H9 (cell line): ENCODE results near the gene PPP1R12A. TPM values are rescaled to one million over a fixed set of nuclear protein-coding genes. Genes with fewer than 3 reads are reported as not detected.

Experiments
- DNase-seq: peaks from one replicate; pipeline ENCODE4 v3.0.0-alpha.2; 2017
- H2AFZ ChIP-seq: one replicate; pipeline ENCODE4 v1.6.1; 2013; ENCODE audit warnings: mild to moderate bottlenecking, low read length, control low read depth, moderate library complexity
- H2AK5ac ChIP-seq: 2 replicates; pipeline ENCODE4 v1.6.1; 2013; ENCODE audit warnings: low read length, control low read depth, mixed read lengths; ENCODE audit not compliant: insufficient read length
- H2BK120ac ChIP-seq: one replicate; pipeline ENCODE4 v1.6.1; 2013; ENCODE audit warnings: low read depth, mild to moderate bottlenecking, low read length, control low read depth, inconsistent platforms; ENCODE audit not compliant: poor library complexity, severe bottlenecking
- H2BK12ac ChIP-seq: 2 replicates; pipeline ENCODE4 v1.6.1; 2013; ENCODE audit warnings: low read length, control low read depth, mixed read lengths, low read depth; ENCODE audit not compliant: insufficient read length
- H2BK15ac ChIP-seq: 2 replicates; pipeline ENCODE4 v1.6.1; 2013; ENCODE audit warnings: low read depth, low read length, control low read depth
- H2BK20ac ChIP-seq: one replicate; pipeline ENCODE4 v1.6.1; 2013; ENCODE audit warnings: low read depth, mild to moderate bottlenecking, low read length, control low read depth, inconsistent platforms; ENCODE audit not compliant: poor library complexity, severe bottlenecking
- H2BK5ac ChIP-seq: 2 replicates; pipeline ENCODE4 v1.6.1; 2013; ENCODE audit warnings: low read length, control low read depth, mixed read lengths; ENCODE audit not compliant: insufficient read length
- H3K14ac ChIP-seq: 2 replicates; pipeline ENCODE4 v1.6.1; 2013; ENCODE audit warnings: low read length, control low read depth; ENCODE audit not compliant: insufficient read depth
- H3K18ac ChIP-seq: 2 replicates; pipeline ENCODE4 v1.6.1; 2013; ENCODE audit warnings: low read depth, mild to moderate bottlenecking, mixed read lengths, low read length, control low read depth; ENCODE audit not compliant: insufficient read length
- H3K23ac ChIP-seq: 2 replicates; pipeline ENCODE4 v1.6.1; 2013; ENCODE audit warnings: low read length, control low read depth, mixed read lengths, low read depth; ENCODE audit not compliant: insufficient read length
- H3K23me2 ChIP-seq: 2 replicates; pipeline ENCODE4 v1.6.1; 2013; ENCODE audit warnings: low read depth, mild to moderate bottlenecking, mixed read lengths, low read length, control low read depth; ENCODE audit not compliant: insufficient read length, poor library complexity, severe bottlenecking
- H3K27ac ChIP-seq: 2 replicates; pipeline ENCODE4 v1.5.1; 2013; ENCODE audit warnings: low read length, control low read depth, mixed read lengths, low read depth; ENCODE audit not compliant: insufficient read length
- H3K27me3 ChIP-seq: 2 replicates; pipeline ENCODE4 v1.6.1; 2013; ENCODE audit warnings: low read length, control low read depth, inconsistent platforms; ENCODE audit not compliant: insufficient read depth
- H3K4ac ChIP-seq: 2 replicates; pipeline ENCODE4 v1.6.1; 2013; ENCODE audit warnings: low read depth, mild to moderate bottlenecking, control low read depth, inconsistent platforms, low read length, moderate library complexity
- H3K4me1 ChIP-seq: 2 replicates; pipeline ENCODE4 v1.6.1; 2013; ENCODE audit warnings: low read length, control low read depth, inconsistent platforms; ENCODE audit not compliant: insufficient read depth
- H3K4me2 ChIP-seq: 2 replicates; pipeline ENCODE4 v1.6.1; 2013; ENCODE audit warnings: low read length, control low read depth, mixed read lengths; ENCODE audit not compliant: insufficient read length, insufficient read depth
- H3K56ac ChIP-seq: 2 replicates; pipeline ENCODE4 v1.6.1; 2013; ENCODE audit warnings: low read depth, mild to moderate bottlenecking, mixed read lengths, low read length, control low read depth; ENCODE audit not compliant: insufficient read length
- H3K79me1 ChIP-seq: 2 replicates; pipeline ENCODE4 v1.6.1; 2013; ENCODE audit warnings: low read depth, mild to moderate bottlenecking, moderate library complexity, low read length, control low read depth, inconsistent platforms; ENCODE audit not compliant: insufficient read depth, poor library complexity, severe bottlenecking
- H3K79me2 ChIP-seq: 2 replicates; pipeline ENCODE4 v1.6.1; 2013; ENCODE audit warnings: low read length, control low read depth, inconsistent platforms; ENCODE audit not compliant: insufficient read depth
- H3K9ac ChIP-seq: 2 replicates; pipeline ENCODE4 v1.6.1; 2013; ENCODE audit warnings: low read length, control low read depth, mixed read lengths; ENCODE audit not compliant: insufficient read length; ENCODE audit errors: extremely low read depth
- H3K9me3 ChIP-seq: one replicate; pipeline ENCODE4 v1.6.1; 2013; ENCODE audit warnings: low read depth, low read length, inconsistent platforms; ENCODE audit not compliant: control insufficient read depth
- H3T11ph ChIP-seq: one replicate; pipeline ENCODE4 v1.6.1; 2013; ENCODE audit warnings: mild to moderate bottlenecking, low read length, control low read depth, inconsistent platforms
- H4K20me1 ChIP-seq: one replicate; pipeline ENCODE4 v1.6.1; 2013; ENCODE audit not compliant: control insufficient read depth, insufficient read length, insufficient read depth
- H4K5ac ChIP-seq: 2 replicates; pipeline ENCODE4 v1.6.1; 2013; ENCODE audit warnings: low read depth, mild to moderate bottlenecking, mixed read lengths, low read length, control low read depth; ENCODE audit not compliant: insufficient read length
- H4K8ac ChIP-seq: replicated peaks from 2 replicates; pipeline ENCODE4 v1.6.1; 2013; ENCODE audit warnings: low read length, control low read depth, mixed read lengths, low read depth; ENCODE audit not compliant: insufficient read length
- H4K91ac ChIP-seq: 2 replicates; pipeline ENCODE4 v1.6.1; 2013; ENCODE audit warnings: low read depth, mild to moderate bottlenecking, moderate library complexity, mixed read lengths, low read length, control low read depth; ENCODE audit not compliant: insufficient read length
- H3K27ac Mint-ChIP-seq, 3 experiments: 2 replicates in 2 of 3; 3 replicates in 1 of 3; pipeline ENCODE4 v1.8.0; 2020 to 2021; ENCODE audit warnings: mixed read lengths in 3 of 3, mild to moderate bottlenecking in 1 of 3, moderate library complexity in 1 of 3
- H3K27me3 Mint-ChIP-seq: 2 replicates; pipeline ENCODE4 v1.8.0; 2021; ENCODE audit warnings: low read depth, mild to moderate bottlenecking, moderate library complexity, mixed read lengths
- H3K36me3 Mint-ChIP-seq, 3 experiments: 2 replicates in 2 of 3; 3 replicates in 1 of 3; pipeline ENCODE4 v1.8.0; 2020 to 2021; ENCODE audit warnings: low read depth in 3 of 3, mixed read lengths in 3 of 3; ENCODE audit not compliant: insufficient read depth in 1 of 3
- H3K4me1 Mint-ChIP-seq, 2 experiments: 2 replicates each; pipeline ENCODE4 v1.8.0; 2020; ENCODE audit warnings: mixed read lengths in 2 of 2
- H3K4me3 Mint-ChIP-seq, 2 experiments: 2 replicates in 1 of 2; 3 replicates in 1 of 2; pipeline ENCODE4 v1.8.0; 2020 to 2021; ENCODE audit warnings: mild to moderate bottlenecking in 2 of 2, mixed read lengths in 2 of 2, moderate library complexity in 1 of 2
- H3K9me3 Mint-ChIP-seq, 2 experiments: 2 replicates in 1 of 2; 3 replicates in 1 of 2; pipeline ENCODE4 v1.8.0; 2020; ENCODE audit warnings: mild to moderate bottlenecking in 2 of 2, mixed read lengths in 2 of 2, moderate library complexity in 1 of 2
- WGBS: extraction: QIAGEN DNeasy Blood & Tissue Kit; methylation state at CpG from one replicate; pipeline ENCODE4 v1.1.7; 2013; ENCODE audit warnings: missing lambda C conversion rate, low lambda C conversion rate, mixed read lengths; ENCODE audit not compliant: insufficient read length; ENCODE audit errors: extremely low coverage; 5-methylcytosine and 5-hydroxymethylcytosine counted together
- total RNA-seq: library from RNA; stranded (reverse); gene quantifications from 2 replicates; pipeline ENCODE4 v1.2.1, GENCODE V29; 2021
- TF ChIP-seq, protein P1 (sequence below): fragments of 200-600 bp; sonication (generic); conservative IDR thresholded peaks from 3 replicates; pipeline ENCODE4 v1.8.0; 2021; ENCODE audit warnings: antibody characterized with exemption, mild to moderate bottlenecking

Gene PPP1R12A
- total RNA-seq, 1 experiment from 2014 or later = 93.5 TPM

DNA sequence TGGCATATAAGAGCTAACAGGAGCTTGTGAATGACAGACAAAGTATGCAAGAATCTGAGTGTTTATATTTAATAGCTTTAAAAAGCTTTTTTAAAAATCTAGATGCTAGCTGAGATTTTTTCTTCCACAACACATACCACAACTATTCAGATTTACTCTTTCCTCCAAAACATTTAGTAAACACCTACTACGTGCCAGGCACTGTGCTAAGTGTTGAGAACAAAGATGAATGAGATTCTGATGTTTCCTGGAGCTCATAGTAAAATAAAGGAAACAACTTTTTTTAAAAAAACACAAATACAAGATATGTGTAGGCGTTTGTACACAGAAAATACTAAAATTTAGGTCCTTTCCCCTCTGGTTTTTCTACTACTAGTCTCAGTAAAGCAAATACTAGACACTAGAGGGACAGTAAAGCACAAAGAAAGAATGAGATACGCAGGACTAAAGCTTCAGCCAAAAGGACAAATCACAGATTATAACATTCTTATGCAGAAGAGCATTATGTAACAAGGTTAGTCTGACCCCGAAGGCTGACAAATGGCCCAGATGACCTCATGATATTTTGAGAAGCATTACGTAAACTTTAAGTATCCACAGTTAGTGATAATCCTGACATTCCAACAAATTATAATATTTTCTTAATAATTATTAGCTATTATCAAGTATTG, 165.6 kb downstream of the PPP1R12A start:
- Histone ChIP-seq H3K79me1 (no peaks in the 10 kb centered on the region), H2AFZ (no peak overlapping the region), H3K4me2 (no peak overlapping the region), H2BK20ac (no peak overlapping the region), H3K9ac (no peak overlapping the region), H3K18ac (no peak overlapping the region), H2AK5ac (no peak overlapping the region), H4K20me1 (no peaks in the 10 kb centered on the region), H3T11ph (no peak overlapping the region), H2BK5ac (no peak overlapping the region), H2BK120ac (no peak overlapping the region), H3K79me2 (no peaks in the 10 kb centered on the region), H3K27ac (no peak overlapping the region), H4K5ac (no peak overlapping the region), H2BK15ac (no peak overlapping the region), H3K14ac (no peak overlapping the region), H4K8ac (no peak overlapping the region), H2BK12ac (no peak overlapping the region), H3K9me3 (no peaks in the 10 kb centered on the region), H3K4ac (no peak overlapping the region), H3K4me1 (no peaks in the 10 kb centered on the region), H3K23ac (no peak overlapping the region), H3K27me3 (no peaks in the 10 kb centered on the region), H3K23me2 (no peaks in the 10 kb centered on the region), H4K91ac (no peak overlapping the region), H3K56ac (no peak overlapping the region)
- Mint-ChIP-seq H3K9me3 (no peaks in the 10 kb centered on the region), H3K36me3 (peaks cover 0 to 4% (median 0%) of the 10 kb centered on the region in 3 experiments; a peak in 2 of 7 replicates), H3K4me3 (no peak overlapping the region), H3K27me3 (no peaks in the 10 kb centered on the region), H3K4me1 (peaks cover 3 to 8% of the 10 kb centered on the region in 2 experiments), H3K27ac (no peak overlapping the region; a peak in 1 of 7 replicates)
- TF ChIP-seq, protein P1, sequence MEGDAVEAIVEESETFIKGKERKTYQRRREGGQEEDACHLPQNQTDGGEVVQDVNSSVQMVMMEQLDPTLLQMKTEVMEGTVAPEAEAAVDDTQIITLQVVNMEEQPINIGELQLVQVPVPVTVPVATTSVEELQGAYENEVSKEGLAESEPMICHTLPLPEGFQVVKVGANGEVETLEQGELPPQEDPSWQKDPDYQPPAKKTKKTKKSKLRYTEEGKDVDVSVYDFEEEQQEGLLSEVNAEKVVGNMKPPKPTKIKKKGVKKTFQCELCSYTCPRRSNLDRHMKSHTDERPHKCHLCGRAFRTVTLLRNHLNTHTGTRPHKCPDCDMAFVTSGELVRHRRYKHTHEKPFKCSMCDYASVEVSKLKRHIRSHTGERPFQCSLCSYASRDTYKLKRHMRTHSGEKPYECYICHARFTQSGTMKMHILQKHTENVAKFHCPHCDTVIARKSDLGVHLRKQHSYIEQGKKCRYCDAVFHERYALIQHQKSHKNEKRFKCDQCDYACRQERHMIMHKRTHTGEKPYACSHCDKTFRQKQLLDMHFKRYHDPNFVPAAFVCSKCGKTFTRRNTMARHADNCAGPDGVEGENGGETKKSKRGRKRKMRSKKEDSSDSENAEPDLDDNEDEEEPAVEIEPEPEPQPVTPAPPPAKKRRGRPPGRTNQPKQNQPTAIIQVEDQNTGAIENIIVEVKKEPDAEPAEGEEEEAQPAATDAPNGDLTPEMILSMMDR = no peak
- DNase-seq = no peak
- no CpG with 5 or more reads among the region's 5 CpGs for WGBS
